Esophagus muscularis mucosa (tissue), 4 donors: ENCODE results near the gene AHCYL1. TPM values are rescaled to one million over a fixed set of nuclear protein-coding genes. Genes with fewer than 3 reads are reported as not detected.

Experiments used
- DNase-seq: peaks from one replicate; pipeline ENCODE4 v3.0.0-alpha.2; 2017; ENCODE audit errors: extremely low spot score
- H3K27ac ChIP-seq, 4 donors: fragments of 200-600 bp; sonication (generic); replicated peaks in 1 of 4; 1 replicate in 3 of 4; 2 replicates in 1 of 4; pipeline ENCODE4 v1.5.1; 2016 to 2019; ENCODE audit warnings: mild to moderate bottlenecking in 1 of 4
- H3K27me3 ChIP-seq, 4 donors: fragments of 200-600 bp; sonication (generic); one replicate each; pipeline versions ENCODE4 v1.5.1 to v1.6.0; 2016 to 2019
- H3K36me3 ChIP-seq, 4 donors: fragments of 200-600 bp; sonication (generic); one replicate each; pipeline ENCODE4 v1.5.1; 2016 to 2019
- H3K4me1 ChIP-seq, 4 donors: fragments of 200-600 bp; sonication (generic); one replicate each; pipeline ENCODE4 v1.5.1; 2016 to 2019
- H3K4me3 ChIP-seq, 4 donors: fragments of 200-600 bp; sonication (generic); 1 replicate in 2 of 4; 2 replicates in 2 of 4; pipeline ENCODE4 v1.5.1; 2016 to 2019; ENCODE audit warnings: mild to moderate bottlenecking in 4 of 4, moderate library complexity in 1 of 4
- H3K9me3 ChIP-seq, 4 donors: fragments of 200-600 bp; sonication (generic); 1 replicate in 3 of 4; 2 replicates in 1 of 4; pipeline ENCODE4 v1.5.1; 2016 to 2019
- EP300 ChIP-seq: sonication (generic); formaldehyde crosslinking; IDR thresholded peaks from one replicate; pipeline ENCODE4 v1.6.1; 2017; ENCODE audit warnings: antibody characterized with exemption
- POLR2A ChIP-seq: fragments of 450-650 bp; IDR thresholded peaks from one replicate; pipeline ENCODE4 v1.6.1; 2017; ENCODE audit warnings: antibody characterized with exemption, moderate library complexity, mild to moderate bottlenecking, low read depth
- POLR2AphosphoS5 ChIP-seq, 2 donors: sonication (generic); formaldehyde crosslinking; IDR thresholded peaks; one replicate each; pipeline ENCODE4 v1.6.1; 2017; ENCODE audit warnings: antibody characterized with exemption in 2 of 2
- WGBS: methylation state at CpG from one replicate; pipeline ENCODE4 v1.1.5; 2018; 5-methylcytosine and 5-hydroxymethylcytosine counted together
- intact Hi-C: fragments of 100-400 bp; cut with DNase I; formaldehyde crosslinking; loops from one replicate; pipeline ENCODE4 v1.15.1; 2023
- total RNA-seq, 4 donors: library from RNA; depleted of rRNA; stranded (reverse); fragments of >200 nt; gene quantifications; one replicate each; pipeline versions ENCODE4 v1.1.0 to v1.2.1, GENCODE V29; 2016
- TF ChIP-seq, protein P1 (sequence below), 3 experiments: fragments of 200-600 bp in 2 of 3; fragments of 450-650 bp in 1 of 3; sonication (generic) in 2 of 3; IDR thresholded peaks; one replicate each; pipeline ENCODE4 v1.5.1; 2017 to 2019; ENCODE audit warnings: antibody characterized with exemption in 3 of 3, mild to moderate bottlenecking in 2 of 3, moderate library complexity in 1 of 3

Gene AHCYL1
- total RNA-seq, 4 donors from 2014 or later: 72.1 to 111 (median 91.0) TPM

DNA sequence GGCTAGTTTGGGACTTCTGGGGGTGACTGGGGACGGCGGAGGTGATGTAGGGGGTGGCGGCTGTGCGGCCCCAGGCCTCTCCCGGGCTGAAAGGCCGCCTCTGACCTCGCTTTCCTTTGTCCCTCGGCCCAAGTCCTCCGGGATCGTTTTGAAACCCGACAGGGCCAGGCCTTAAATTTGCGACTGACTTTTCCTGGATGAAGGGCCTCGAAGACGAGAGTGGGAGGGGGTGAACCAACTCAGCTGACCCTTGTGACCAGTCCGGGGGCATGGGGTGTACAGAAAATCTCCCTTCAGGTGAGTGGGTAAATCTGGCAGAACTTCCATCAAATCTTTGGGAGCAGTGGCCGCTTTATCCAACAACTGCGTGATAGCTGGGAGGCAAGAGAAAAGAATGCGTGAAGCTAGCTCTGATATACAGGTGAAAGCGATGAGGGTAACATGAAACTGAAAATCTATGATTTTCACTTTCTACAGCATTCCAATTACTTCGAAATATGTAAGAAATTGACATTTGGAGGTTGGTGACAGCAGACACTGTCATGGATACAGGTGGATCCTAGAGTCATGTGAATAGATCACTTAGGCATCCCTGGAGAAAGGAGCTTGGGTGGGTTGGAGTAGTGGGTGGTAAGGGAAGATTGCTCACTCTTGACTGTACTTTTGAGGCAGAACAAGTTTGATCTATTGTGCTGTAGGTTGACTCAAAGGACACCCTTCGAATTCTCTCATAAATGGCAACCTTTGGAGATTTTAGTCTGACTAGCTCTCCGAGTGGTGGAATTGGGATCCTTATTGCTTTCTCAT, 885 bp downstream of the AHCYL1 start:
- H3K4me1 ChIP-seq: peaks cover 52 to 69% (median 61%) of the 10 kb centered on the region in 4 donors
- H3K4me3 ChIP-seq: peak overlapping the region; percentile 75 to 95 (median 82)
- 10% methylated on average over 22 of the region's 22 CpGs for WGBS
- H3K27me3 ChIP-seq: no peaks in the 10 kb centered on the region
- intact Hi-C loops: loop anchor here (10.0 kb wide), 1 partner anchor 441 kb away; the partner anchor contains the start of gene GNAI3
- no peaks in the 10 kb centered on the region for H3K36me3 ChIP-seq
- H3K9me3 ChIP-seq: no peaks in the 10 kb centered on the region
- H3K27ac ChIP-seq: peak overlapping the region; percentile 95 to 99 (median 97)
- DNase-seq: no peak
- TF ChIP-seq POLR2A (no peak), POLR2AphosphoS5 (IDR thresholded peaks at IDR 0.05) (no peak), EP300 (no peak)
- TF ChIP-seq, protein P1, sequence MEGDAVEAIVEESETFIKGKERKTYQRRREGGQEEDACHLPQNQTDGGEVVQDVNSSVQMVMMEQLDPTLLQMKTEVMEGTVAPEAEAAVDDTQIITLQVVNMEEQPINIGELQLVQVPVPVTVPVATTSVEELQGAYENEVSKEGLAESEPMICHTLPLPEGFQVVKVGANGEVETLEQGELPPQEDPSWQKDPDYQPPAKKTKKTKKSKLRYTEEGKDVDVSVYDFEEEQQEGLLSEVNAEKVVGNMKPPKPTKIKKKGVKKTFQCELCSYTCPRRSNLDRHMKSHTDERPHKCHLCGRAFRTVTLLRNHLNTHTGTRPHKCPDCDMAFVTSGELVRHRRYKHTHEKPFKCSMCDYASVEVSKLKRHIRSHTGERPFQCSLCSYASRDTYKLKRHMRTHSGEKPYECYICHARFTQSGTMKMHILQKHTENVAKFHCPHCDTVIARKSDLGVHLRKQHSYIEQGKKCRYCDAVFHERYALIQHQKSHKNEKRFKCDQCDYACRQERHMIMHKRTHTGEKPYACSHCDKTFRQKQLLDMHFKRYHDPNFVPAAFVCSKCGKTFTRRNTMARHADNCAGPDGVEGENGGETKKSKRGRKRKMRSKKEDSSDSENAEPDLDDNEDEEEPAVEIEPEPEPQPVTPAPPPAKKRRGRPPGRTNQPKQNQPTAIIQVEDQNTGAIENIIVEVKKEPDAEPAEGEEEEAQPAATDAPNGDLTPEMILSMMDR (IDR thresholded peaks at IDR 0.05): no peak

DNA sequence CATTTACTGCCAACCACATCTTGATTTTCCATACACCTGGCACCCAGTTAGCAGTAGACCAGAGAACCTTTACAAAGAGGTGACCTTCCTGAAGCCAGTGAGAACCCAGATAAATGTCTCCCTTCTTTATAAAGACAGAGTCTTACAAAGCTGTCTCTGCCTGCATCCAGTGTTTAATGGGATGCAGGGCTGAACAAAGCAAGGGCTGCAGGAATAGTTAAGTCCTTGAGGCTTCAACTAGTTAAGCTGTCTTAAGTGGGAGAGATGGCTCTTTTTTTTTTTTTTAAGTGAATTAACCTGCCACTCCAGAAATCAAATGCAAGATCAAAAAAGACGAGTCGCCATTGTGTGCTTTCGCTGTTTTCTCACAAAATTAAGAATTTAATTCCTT, 1.5 kb downstream of the AHCYL1 start:
- peaks cover 54 to 70% (median 64%) of the 10 kb centered on the region in 4 donors for H3K4me1 ChIP-seq
- H3K4me3 ChIP-seq: peak overlapping the region; percentile 75 to 95 (median 82)
- no peak for DNase-seq
- H3K27ac ChIP-seq: peak overlapping the region; percentile 95 to 99 (median 97)
- no peaks in the 10 kb centered on the region for H3K9me3 ChIP-seq
- TF ChIP-seq POLR2AphosphoS5 (IDR thresholded peaks at IDR 0.05) (no peak), EP300 (no peak)
- TF ChIP-seq, protein P1 (IDR thresholded peaks at IDR 0.05): no peak
- no peaks in the 10 kb centered on the region for H3K27me3 ChIP-seq
- H3K36me3 ChIP-seq: no peaks in the 10 kb centered on the region
- intact Hi-C loops: loop anchor here (10.0 kb wide), 1 partner anchor 441 kb away; the partner anchor contains the start of gene GNAI3
- WGBS: 92% methylated on average over 3 of the region's 3 CpGs

DNA sequence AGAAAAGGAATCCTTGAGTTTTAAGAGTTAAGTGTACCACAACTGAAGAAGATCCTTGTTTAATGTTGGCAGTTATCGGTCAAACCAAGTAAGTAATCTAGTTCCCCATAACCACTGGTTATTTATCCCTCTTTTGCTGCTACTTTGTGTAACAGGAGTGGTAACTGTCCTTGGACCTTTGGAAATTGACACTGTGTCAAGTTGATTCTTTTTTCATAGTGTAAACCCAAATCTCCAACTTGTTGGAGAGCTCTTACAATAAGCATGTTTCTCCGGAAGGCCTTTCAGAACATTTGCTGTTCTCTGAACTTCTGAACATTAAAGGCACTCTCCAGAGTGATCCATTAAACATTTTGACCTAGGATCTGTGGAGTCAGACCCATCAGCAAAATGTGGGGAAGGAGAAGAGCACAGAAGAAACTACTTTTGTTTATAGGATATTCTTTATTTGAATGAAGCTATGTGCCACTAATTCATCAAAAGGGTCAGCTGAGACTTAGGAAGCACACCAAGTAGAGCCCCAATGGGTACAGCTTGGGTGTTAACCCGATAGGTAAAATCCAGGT, 3.9 kb downstream of the AHCYL1 start:
- H3K36me3 ChIP-seq: no peaks in the 10 kb centered on the region
- WGBS: 90% methylated on average over 3 of the region's 3 CpGs
- peaks cover 60 to 89% (median 85%) of the 10 kb centered on the region in 4 donors for H3K4me1 ChIP-seq
- intact Hi-C loops: loop anchor here (10.0 kb wide), 1 partner anchor 444 kb away; the partner anchor contains the start of gene GNAI3
- no peak for DNase-seq
- TF ChIP-seq POLR2AphosphoS5 (IDR thresholded peaks at IDR 0.05) (no peak), EP300 (no peak), POLR2A (no peak)
- TF ChIP-seq, protein P1 (IDR thresholded peaks at IDR 0.05): no peak
- no peaks in the 10 kb centered on the region for H3K27me3 ChIP-seq
- no peaks in the 10 kb centered on the region for H3K9me3 ChIP-seq
- no peak overlapping the region for H3K4me3 ChIP-seq
- no peak overlapping the region for H3K27ac ChIP-seq

DNA sequence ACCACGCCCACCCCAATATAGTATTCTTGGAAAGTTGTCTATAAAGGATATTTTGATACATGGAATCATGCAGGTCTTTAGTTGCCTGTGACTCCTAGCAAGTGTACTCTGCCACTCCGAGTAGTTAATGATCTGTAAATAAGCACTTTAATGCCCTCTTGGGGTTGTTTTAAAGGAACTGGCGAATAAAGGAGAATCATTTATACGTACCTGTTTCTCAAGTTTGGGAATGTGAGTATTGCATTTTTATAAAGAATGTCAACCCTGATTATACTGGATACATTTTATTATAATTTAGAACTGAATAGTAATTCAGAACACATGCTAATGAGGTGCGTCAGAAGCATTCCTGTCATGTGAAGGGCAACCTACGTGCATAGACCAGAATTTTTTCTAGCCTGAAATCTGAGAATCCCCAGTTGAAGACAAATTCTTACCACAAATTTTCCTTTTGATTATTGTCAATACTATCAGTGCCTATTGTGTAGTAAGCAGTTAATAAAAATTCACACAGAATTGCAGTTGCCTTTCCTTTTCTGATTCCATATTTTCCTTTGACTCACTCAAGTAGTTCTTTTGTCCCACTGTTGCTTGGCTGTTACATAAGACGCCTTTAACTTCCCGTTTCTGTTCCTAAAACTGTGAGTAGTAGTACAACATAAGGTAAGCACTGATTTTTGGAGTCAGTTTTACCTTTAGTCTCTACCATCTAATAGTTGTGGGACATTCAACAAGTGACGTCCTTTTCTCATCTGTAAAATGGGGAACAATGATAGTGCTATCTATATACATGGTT, 5.1 kb downstream of the AHCYL1 start:
- TF ChIP-seq EP300 (no peak), POLR2A (no peak)
- Histone ChIP-seq H3K36me3 (no peaks in the 10 kb centered on the region), H3K4me3 (no peak overlapping the region), H3K9me3 (no peaks in the 10 kb centered on the region), H3K27ac (peak overlapping the region in 3 of 4 donors; percentile 5 to 48 (median 7)), H3K4me1 (peaks cover 68 to 92% (median 88%) of the 10 kb centered on the region in 4 donors), H3K27me3 (no peaks in the 10 kb centered on the region)
- intact Hi-C loops: loop anchor here (10.0 kb wide), 1 partner anchor 445 kb away; the partner anchor contains the start of gene GNAI3
- 79% methylated on average over 9 of the region's 9 CpGs for WGBS
- no peak for DNase-seq

DNA sequence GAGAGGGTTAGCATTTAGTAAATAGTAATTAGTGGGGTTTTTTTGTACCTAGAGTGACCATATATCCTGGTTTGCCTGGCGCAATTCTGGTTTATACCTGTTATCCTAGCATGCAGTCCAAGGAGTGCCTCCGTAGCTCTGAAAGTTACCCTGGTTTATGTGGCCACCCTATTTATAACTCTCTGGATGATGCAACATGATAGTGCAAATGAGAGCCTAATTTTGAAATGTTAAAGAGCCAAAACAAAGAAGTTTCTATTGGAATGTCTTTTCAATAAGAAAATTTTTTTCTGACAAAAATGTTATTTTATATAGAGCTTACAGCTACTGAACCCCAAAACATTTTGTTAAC, 5.7 kb downstream of the AHCYL1 start:
- H3K4me3 ChIP-seq: no peak overlapping the region
- no peak for DNase-seq
- H3K27ac ChIP-seq: peak overlapping the region in 3 of 4 donors; percentile 5 to 48 (median 7)
- no peaks in the 10 kb centered on the region for H3K27me3 ChIP-seq
- no peak for TF ChIP-seq EP300
- no peak for TF ChIP-seq POLR2AphosphoS5 (IDR thresholded peaks at IDR 0.05)
- TF ChIP-seq, protein P1 (IDR thresholded peaks at IDR 0.05): no peak
- no peak for TF ChIP-seq POLR2A
- intact Hi-C loops: no loop called here
- no peaks in the 10 kb centered on the region for H3K9me3 ChIP-seq
- H3K36me3 ChIP-seq: no peaks in the 10 kb centered on the region
- H3K4me1 ChIP-seq: peaks cover 70 to 98% (median 94%) of the 10 kb centered on the region in 4 donors
- WGBS: 83% methylated on average over 2 of the region's 2 CpGs
